ENCODE results near the gene ARHGEF10L. TPM values are rescaled to one million over a fixed set of nuclear protein-coding genes. Genes with fewer than 3 reads are reported as not detected.

ARHGEF10L gene
- total RNA-seq, 1 donor, result 16.8 TPM

DNA sequence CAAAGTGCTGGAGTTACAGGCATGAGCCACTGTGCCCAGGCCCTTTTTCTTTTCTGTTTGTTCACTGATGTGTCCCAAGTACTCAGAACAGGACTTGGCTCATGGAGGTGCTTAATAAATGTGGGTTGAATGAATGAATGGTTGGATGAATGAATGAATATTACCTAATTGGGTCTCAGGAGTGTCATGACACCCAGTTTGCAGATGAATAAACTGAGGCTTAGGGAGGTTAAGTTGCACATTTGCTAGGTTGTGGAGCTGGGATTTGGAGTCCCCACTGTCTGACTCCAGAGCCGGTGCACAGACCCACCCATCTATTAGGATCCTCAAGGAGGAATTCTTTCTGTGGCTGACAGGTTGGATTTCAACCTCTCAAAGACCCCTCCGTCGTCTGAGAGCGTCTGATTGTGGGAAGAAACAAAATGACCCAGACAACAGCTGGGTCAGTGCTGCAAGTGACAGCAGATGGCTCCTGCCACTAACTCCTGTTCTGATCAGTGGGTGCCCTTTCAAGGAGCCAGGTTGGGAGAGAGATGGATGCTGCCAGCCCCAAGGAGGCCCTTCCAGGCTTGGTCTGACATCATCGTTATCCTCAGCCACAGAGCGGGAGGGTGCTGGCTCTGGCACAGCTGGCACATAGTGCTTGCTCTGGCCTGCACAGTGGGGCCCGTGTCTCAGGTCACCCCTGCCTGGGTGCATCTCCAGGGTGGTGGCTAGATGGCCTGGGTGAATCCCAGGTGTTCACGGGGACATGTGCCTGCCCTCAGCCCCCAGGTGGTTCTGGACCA, 24.2 kb downstream of the ARHGEF10L start:
- H3K4me3 ChIP-seq (ENCODE audit: low read depth, low read length), result no peak overlapping the region
- TF ChIP-seq CTCF (IDR thresholded peaks at IDR 0.05; ENCODE audit: insufficient read depth, low read depth, low read length), result no peak
- no peak for DNase-seq (ENCODE audit: low read depth)

- H3K4me3 ChIP-seq (ENCODE audit: low read depth, low read length), result no peak overlapping the region
- no peak for DNase-seq (ENCODE audit: low read depth)
- no peak for TF ChIP-seq CTCF (IDR thresholded peaks at IDR 0.05; ENCODE audit: insufficient read depth, low read depth, low read length)
Measured at GRCh38 chr1:17564458-17565393, 25.2 kb downstream of the ARHGEF10L start.

DNA sequence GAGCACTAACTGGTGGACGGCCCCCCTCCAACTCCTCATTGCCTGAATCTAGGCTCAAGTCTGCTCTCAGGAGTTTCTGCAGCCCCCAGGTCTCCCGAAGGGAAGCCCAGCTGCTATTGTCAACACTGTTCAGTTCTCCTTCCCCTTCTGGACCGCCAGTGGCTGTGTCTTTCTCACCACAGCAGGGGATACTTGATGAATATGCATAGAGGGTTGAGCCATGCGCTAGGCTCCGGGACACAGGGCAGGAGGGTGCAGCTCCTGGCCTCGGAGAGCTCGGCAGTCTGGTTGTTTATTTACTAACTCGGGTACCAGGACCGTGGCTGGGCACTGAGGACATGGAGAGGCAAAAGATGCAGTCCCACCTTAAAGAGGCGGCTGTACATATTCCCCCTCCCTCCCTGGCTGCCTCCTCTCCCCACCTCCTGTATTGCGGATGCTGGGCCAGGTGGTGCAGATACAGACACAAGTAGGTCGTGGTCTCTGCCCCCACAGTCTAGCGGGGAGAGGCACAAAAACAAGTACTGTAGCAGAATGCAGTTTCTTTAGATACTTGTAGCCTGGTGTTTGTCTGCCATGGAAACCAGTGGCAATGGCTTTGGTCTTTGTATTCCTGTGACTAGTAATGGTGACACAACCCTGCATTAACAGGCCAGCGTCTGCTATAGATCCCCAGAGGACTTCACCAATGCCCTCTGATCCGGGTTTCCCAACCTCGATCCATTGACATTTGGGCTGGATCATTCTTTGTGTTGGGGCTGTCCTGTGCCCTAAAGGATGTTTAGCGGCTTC, 26.2 kb downstream of the ARHGEF10L start:
- H3K4me3 ChIP-seq (ENCODE audit: low read depth, low read length), result no peak overlapping the region
- DNase-seq (ENCODE audit: low read depth), result no peak
- no peak for TF ChIP-seq CTCF (IDR thresholded peaks at IDR 0.05; ENCODE audit: insufficient read depth, low read depth, low read length)

- no peak overlapping the region for H3K4me3 ChIP-seq (ENCODE audit: low read depth, low read length)
- DNase-seq (ENCODE audit: low read depth), result no peak
- no peak for TF ChIP-seq CTCF (IDR thresholded peaks at IDR 0.05; ENCODE audit: insufficient read depth, low read depth, low read length)
Measured at GRCh38 chr1:17566417-17566816, 26.9 kb downstream of the ARHGEF10L start.

DNA sequence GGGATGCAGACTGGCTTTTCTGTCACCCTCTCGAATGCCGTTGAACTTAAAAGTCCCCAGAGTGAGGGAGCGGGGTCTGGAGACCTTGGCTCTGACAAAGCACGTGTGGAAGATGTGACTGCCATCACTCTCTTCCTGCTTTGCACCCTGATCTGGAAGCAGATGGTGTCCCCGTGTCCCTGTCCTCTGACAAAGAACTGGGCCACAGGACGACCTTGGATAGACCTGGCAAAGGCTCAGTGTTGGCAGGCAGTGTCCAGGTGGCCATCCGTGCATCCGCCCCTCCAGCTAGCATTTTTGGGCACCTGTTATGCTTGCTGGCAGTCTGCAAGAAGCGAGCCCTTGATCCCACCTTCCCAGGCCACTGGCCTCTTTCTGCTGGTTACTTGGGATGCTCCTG, 27.4 kb downstream of the ARHGEF10L start:
- DNase-seq (ENCODE audit: low read depth), result no peak
- no peak overlapping the region for H3K4me3 ChIP-seq (ENCODE audit: low read depth, low read length)
- no peak for TF ChIP-seq CTCF (IDR thresholded peaks at IDR 0.05; ENCODE audit: insufficient read depth, low read depth, low read length)

- TF ChIP-seq CTCF (IDR thresholded peaks at IDR 0.05; ENCODE audit: insufficient read depth, low read depth, low read length), result no peak
- H3K4me3 ChIP-seq (ENCODE audit: low read depth, low read length), result no peak overlapping the region
- DNase-seq (ENCODE audit: low read depth), result no peak
Measured at GRCh38 chr1:17567582-17567981, 28.1 kb downstream of the ARHGEF10L start.
